H9 (cell line): ENCODE measurements around the gene TNFRSF1B. TPM values are rescaled to one million over a fixed set of nuclear protein-coding genes. Genes with fewer than 3 reads are reported as not detected.
A peak's percentile ranks its signal among the peaks of the same experiment; 100 is the strongest.

Experiments
- DNase-seq: peaks from one replicate; pipeline ENCODE4 v3.0.0-alpha.2; 2017
- H2AFZ ChIP-seq: one replicate; pipeline ENCODE4 v1.6.1; 2013; ENCODE audit warnings: mild to moderate bottlenecking, low read length, control low read depth, moderate library complexity
- H2AK5ac ChIP-seq: 2 replicates; pipeline ENCODE4 v1.6.1; 2013; ENCODE audit warnings: low read length, control low read depth, mixed read lengths; ENCODE audit not compliant: insufficient read length
- H2BK120ac ChIP-seq: one replicate; pipeline ENCODE4 v1.6.1; 2013; ENCODE audit warnings: low read depth, mild to moderate bottlenecking, low read length, control low read depth, inconsistent platforms; ENCODE audit not compliant: poor library complexity, severe bottlenecking
- H2BK12ac ChIP-seq: 2 replicates; pipeline ENCODE4 v1.6.1; 2013; ENCODE audit warnings: low read length, control low read depth, mixed read lengths, low read depth; ENCODE audit not compliant: insufficient read length
- H2BK15ac ChIP-seq: 2 replicates; pipeline ENCODE4 v1.6.1; 2013; ENCODE audit warnings: low read depth, low read length, control low read depth
- H2BK20ac ChIP-seq: one replicate; pipeline ENCODE4 v1.6.1; 2013; ENCODE audit warnings: low read depth, mild to moderate bottlenecking, low read length, control low read depth, inconsistent platforms; ENCODE audit not compliant: poor library complexity, severe bottlenecking
- H2BK5ac ChIP-seq: 2 replicates; pipeline ENCODE4 v1.6.1; 2013; ENCODE audit warnings: low read length, control low read depth, mixed read lengths; ENCODE audit not compliant: insufficient read length
- H3K14ac ChIP-seq: 2 replicates; pipeline ENCODE4 v1.6.1; 2013; ENCODE audit warnings: low read length, control low read depth; ENCODE audit not compliant: insufficient read depth
- H3K18ac ChIP-seq: 2 replicates; pipeline ENCODE4 v1.6.1; 2013; ENCODE audit warnings: low read depth, mild to moderate bottlenecking, mixed read lengths, low read length, control low read depth; ENCODE audit not compliant: insufficient read length
- H3K23ac ChIP-seq: 2 replicates; pipeline ENCODE4 v1.6.1; 2013; ENCODE audit warnings: low read length, control low read depth, mixed read lengths, low read depth; ENCODE audit not compliant: insufficient read length
- H3K23me2 ChIP-seq: 2 replicates; pipeline ENCODE4 v1.6.1; 2013; ENCODE audit warnings: low read depth, mild to moderate bottlenecking, mixed read lengths, low read length, control low read depth; ENCODE audit not compliant: insufficient read length, poor library complexity, severe bottlenecking
- H3K27ac ChIP-seq: 2 replicates; pipeline ENCODE4 v1.5.1; 2013; ENCODE audit warnings: low read length, control low read depth, mixed read lengths, low read depth; ENCODE audit not compliant: insufficient read length
- H3K27me3 ChIP-seq: 2 replicates; pipeline ENCODE4 v1.6.1; 2013; ENCODE audit warnings: low read length, control low read depth, inconsistent platforms; ENCODE audit not compliant: insufficient read depth
- H3K4ac ChIP-seq: 2 replicates; pipeline ENCODE4 v1.6.1; 2013; ENCODE audit warnings: low read depth, mild to moderate bottlenecking, control low read depth, inconsistent platforms, low read length, moderate library complexity
- H3K4me1 ChIP-seq: 2 replicates; pipeline ENCODE4 v1.6.1; 2013; ENCODE audit warnings: low read length, control low read depth, inconsistent platforms; ENCODE audit not compliant: insufficient read depth
- H3K4me2 ChIP-seq: 2 replicates; pipeline ENCODE4 v1.6.1; 2013; ENCODE audit warnings: low read length, control low read depth, mixed read lengths; ENCODE audit not compliant: insufficient read length, insufficient read depth
- H3K56ac ChIP-seq: 2 replicates; pipeline ENCODE4 v1.6.1; 2013; ENCODE audit warnings: low read depth, mild to moderate bottlenecking, mixed read lengths, low read length, control low read depth; ENCODE audit not compliant: insufficient read length
- H3K79me1 ChIP-seq: 2 replicates; pipeline ENCODE4 v1.6.1; 2013; ENCODE audit warnings: low read depth, mild to moderate bottlenecking, moderate library complexity, low read length, control low read depth, inconsistent platforms; ENCODE audit not compliant: insufficient read depth, poor library complexity, severe bottlenecking
- H3K79me2 ChIP-seq: 2 replicates; pipeline ENCODE4 v1.6.1; 2013; ENCODE audit warnings: low read length, control low read depth, inconsistent platforms; ENCODE audit not compliant: insufficient read depth
- H3K9ac ChIP-seq: 2 replicates; pipeline ENCODE4 v1.6.1; 2013; ENCODE audit warnings: low read length, control low read depth, mixed read lengths; ENCODE audit not compliant: insufficient read length; ENCODE audit errors: extremely low read depth
- H3K9me3 ChIP-seq: one replicate; pipeline ENCODE4 v1.6.1; 2013; ENCODE audit warnings: low read depth, low read length, inconsistent platforms; ENCODE audit not compliant: control insufficient read depth
- H3T11ph ChIP-seq: one replicate; pipeline ENCODE4 v1.6.1; 2013; ENCODE audit warnings: mild to moderate bottlenecking, low read length, control low read depth, inconsistent platforms
- H4K20me1 ChIP-seq: one replicate; pipeline ENCODE4 v1.6.1; 2013; ENCODE audit not compliant: control insufficient read depth, insufficient read length, insufficient read depth
- H4K5ac ChIP-seq: 2 replicates; pipeline ENCODE4 v1.6.1; 2013; ENCODE audit warnings: low read depth, mild to moderate bottlenecking, mixed read lengths, low read length, control low read depth; ENCODE audit not compliant: insufficient read length
- H4K8ac ChIP-seq: replicated peaks from 2 replicates; pipeline ENCODE4 v1.6.1; 2013; ENCODE audit warnings: low read length, control low read depth, mixed read lengths, low read depth; ENCODE audit not compliant: insufficient read length
- H4K91ac ChIP-seq: 2 replicates; pipeline ENCODE4 v1.6.1; 2013; ENCODE audit warnings: low read depth, mild to moderate bottlenecking, moderate library complexity, mixed read lengths, low read length, control low read depth; ENCODE audit not compliant: insufficient read length
- H3K27ac Mint-ChIP-seq, 3 experiments: 2 replicates in 2 of 3; 3 replicates in 1 of 3; pipeline ENCODE4 v1.8.0; 2020 to 2021; ENCODE audit warnings: mixed read lengths in 3 of 3, mild to moderate bottlenecking in 1 of 3, moderate library complexity in 1 of 3
- H3K27me3 Mint-ChIP-seq: 2 replicates; pipeline ENCODE4 v1.8.0; 2021; ENCODE audit warnings: low read depth, mild to moderate bottlenecking, moderate library complexity, mixed read lengths
- H3K36me3 Mint-ChIP-seq, 3 experiments: 2 replicates in 2 of 3; 3 replicates in 1 of 3; pipeline ENCODE4 v1.8.0; 2020 to 2021; ENCODE audit warnings: low read depth in 3 of 3, mixed read lengths in 3 of 3; ENCODE audit not compliant: insufficient read depth in 1 of 3
- H3K4me1 Mint-ChIP-seq, 2 experiments: 2 replicates each; pipeline ENCODE4 v1.8.0; 2020; ENCODE audit warnings: mixed read lengths in 2 of 2
- H3K4me3 Mint-ChIP-seq, 2 experiments: 2 replicates in 1 of 2; 3 replicates in 1 of 2; pipeline ENCODE4 v1.8.0; 2020 to 2021; ENCODE audit warnings: mild to moderate bottlenecking in 2 of 2, mixed read lengths in 2 of 2, moderate library complexity in 1 of 2
- H3K9me3 Mint-ChIP-seq, 2 experiments: 2 replicates in 1 of 2; 3 replicates in 1 of 2; pipeline ENCODE4 v1.8.0; 2020; ENCODE audit warnings: mild to moderate bottlenecking in 2 of 2, mixed read lengths in 2 of 2, moderate library complexity in 1 of 2
- CTCF ChIP-seq: fragments of 200-600 bp; sonication (generic); conservative IDR thresholded peaks from 3 replicates; pipeline ENCODE4 v1.8.0; 2021; ENCODE audit warnings: antibody characterized with exemption, mild to moderate bottlenecking
- WGBS: extraction: QIAGEN DNeasy Blood & Tissue Kit; methylation state at CpG from one replicate; pipeline ENCODE4 v1.1.7; 2013; ENCODE audit warnings: missing lambda C conversion rate, low lambda C conversion rate, mixed read lengths; ENCODE audit not compliant: insufficient read length; ENCODE audit errors: extremely low coverage; 5-methylcytosine and 5-hydroxymethylcytosine counted together
- total RNA-seq: library from RNA; stranded (reverse); gene quantifications from 2 replicates; pipeline ENCODE4 v1.2.1, GENCODE V29; 2021

The TNFRSF1B gene
- total RNA-seq, 1 experiment from 2014 or later, result 0.57 TPM

- no peak for TF ChIP-seq CTCF
- no peak overlapping the region for H3K4ac ChIP-seq
- H3K36me3 Mint-ChIP-seq, result no peaks in the 10 kb centered on the region
Observed at GRCh38 chr1:12204140-12204539, 37.3 kb downstream of the TNFRSF1B start.

More at GRCh38 chr1:12204140-12204539, 37.3 kb downstream of the TNFRSF1B start:
- no peak overlapping the region for H3K27ac ChIP-seq
- no peaks in the 10 kb centered on the region for H3K9me3 ChIP-seq
- no peak overlapping the region for H2AFZ ChIP-seq
- H3K18ac ChIP-seq, result no peak overlapping the region
- H3K4me1 Mint-ChIP-seq, result peaks cover 30 to 37% of the 10 kb centered on the region in 2 experiments
- no peaks in the 10 kb centered on the region for H3K23me2 ChIP-seq
- no peak for DNase-seq
- no peak overlapping the region for H3K4me3 Mint-ChIP-seq
- no peak overlapping the region for H3K9ac ChIP-seq
- H2BK20ac ChIP-seq, result no peak overlapping the region
- no peak overlapping the region for H3K23ac ChIP-seq
- no peaks in the 10 kb centered on the region for H3K79me1 ChIP-seq
- no CpG with 5 or more reads among the region's 7 CpGs for WGBS
- H3K4me2 ChIP-seq, result no peak overlapping the region
- H4K20me1 ChIP-seq, result no peaks in the 10 kb centered on the region
- no peaks in the 10 kb centered on the region for H3K27me3 Mint-ChIP-seq
- no peak overlapping the region for H4K91ac ChIP-seq
- no peak overlapping the region for H2BK120ac ChIP-seq
- no peak overlapping the region for H3T11ph ChIP-seq
- no peak overlapping the region for H2BK12ac ChIP-seq
- peak overlapping the region; percentile 8; the same call in 1 of the 2 replicates for H3K14ac ChIP-seq
- H2BK15ac ChIP-seq, result no peak overlapping the region
- H3K9me3 Mint-ChIP-seq, result no peaks in the 10 kb centered on the region; a peak in 1 of 5 replicates
- no peak overlapping the region for H2BK5ac ChIP-seq
- peak overlapping the region in 1 of 3 experiments; percentile 77; a peak in 1 of 7 replicates for H3K27ac Mint-ChIP-seq
- H2AK5ac ChIP-seq, result no peak overlapping the region
- no peaks in the 10 kb centered on the region for H3K79me2 ChIP-seq
- H4K8ac ChIP-seq, result no peak overlapping the region
- no peak overlapping the region for H4K5ac ChIP-seq
- H3K27me3 ChIP-seq, result no peaks in the 10 kb centered on the region
- no peaks in the 10 kb centered on the region; the same call in 1 of the 2 replicates for H3K4me1 ChIP-seq
- no peak overlapping the region for H3K56ac ChIP-seq
